COR-L47 (cell line): Measurements from ENCODE around the gene COL11A2.
"Not testable (repeated sequence)": the region's sequence is repeated elsewhere in the genome, so short reads cannot be mapped to it uniquely, and the experiment has no call there.

Source experiments
- DNase-seq: peaks from one replicate; lab custom pipeline; 2025; lab: John Stamatoyannopoulos, UW

Gene COL11A2

DNA sequence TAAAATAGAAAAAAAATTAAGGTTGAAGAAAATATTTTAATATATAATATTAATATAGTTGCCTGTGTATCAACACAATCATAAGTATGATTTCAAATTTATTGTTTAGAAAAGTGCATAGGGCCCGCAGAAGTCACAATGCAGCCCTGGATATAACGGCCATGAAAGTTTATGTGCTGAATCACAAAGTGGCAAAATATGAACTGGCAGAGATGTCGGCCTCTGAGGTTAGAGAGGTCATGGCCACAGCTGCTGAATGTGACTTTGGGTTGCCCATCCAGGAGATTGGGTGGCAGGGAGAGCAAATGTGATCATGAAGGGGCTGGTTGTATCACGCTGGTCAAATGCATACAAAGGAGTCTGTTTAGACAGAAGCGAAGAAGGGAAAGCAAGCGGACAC lies 35.7 kb downstream of the COL11A2 start:
- no peak for DNase-seq

GRCh38 chr6:33154349-33154748 lies 37.9 kb downstream of the COL11A2 start:
- no peak for DNase-seq

GRCh38 chr6:33151050-33151449 lies 41.2 kb downstream of the COL11A2 start:
- no peak for DNase-seq

DNA sequence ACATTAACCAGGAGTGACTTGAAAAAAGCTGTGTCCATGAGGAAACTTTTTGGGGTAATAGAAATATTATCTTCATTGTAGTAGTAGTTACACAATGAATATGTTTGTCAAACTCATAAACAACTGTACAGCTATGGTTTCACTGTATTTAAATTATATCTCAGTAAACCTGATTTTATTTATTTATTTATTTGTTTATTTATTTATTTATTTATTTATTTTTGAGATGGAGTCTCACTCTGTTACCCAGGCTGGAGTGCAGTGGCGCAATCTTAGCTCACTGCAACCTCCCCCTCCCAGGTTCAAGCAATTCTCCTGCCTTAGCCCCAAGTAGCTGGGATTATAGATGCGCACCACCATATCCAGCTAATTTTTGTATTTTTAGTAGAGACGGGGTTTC lies 41.7 kb downstream of the COL11A2 start:
- not testable (repeated sequence) for DNase-seq

- DNase-seq: no peak
Observed at GRCh38 chr6:33147807-33148666, 44.2 kb downstream of the COL11A2 start.

- DNase-seq: no peak
Observed at GRCh38 chr6:33144373-33144772, 47.9 kb downstream of the COL11A2 start.

DNA sequence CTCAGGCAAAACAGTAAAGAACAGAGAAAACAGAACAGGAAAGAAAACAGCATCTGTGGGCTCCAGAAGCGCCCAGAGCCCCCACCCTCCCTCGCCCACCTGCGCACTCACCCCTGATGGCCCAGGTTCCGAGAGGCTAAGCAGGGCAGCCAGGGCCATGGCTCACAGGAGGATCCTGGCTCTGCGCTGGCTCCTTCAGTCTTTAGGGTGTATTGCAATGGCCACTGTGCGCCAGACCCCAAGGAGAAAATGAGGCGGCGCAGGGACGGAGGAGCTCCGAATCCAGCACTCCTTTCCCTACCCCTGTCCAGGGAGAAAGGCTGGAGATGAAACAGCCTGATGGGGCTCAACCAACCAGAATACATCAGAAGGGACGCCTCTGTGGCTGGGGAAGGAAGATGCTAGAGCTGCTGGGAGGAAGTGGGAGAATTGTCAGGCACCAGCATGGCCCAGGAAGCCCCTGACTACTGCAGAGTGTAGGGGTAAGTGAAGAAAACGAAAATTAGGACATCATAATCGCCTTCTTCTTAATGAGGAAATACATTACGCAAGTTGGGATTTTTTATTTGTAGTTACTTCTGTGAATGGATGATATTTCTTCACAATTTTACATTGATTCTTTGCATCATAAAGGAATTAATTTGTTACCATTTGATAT lies 49.0 kb downstream of the COL11A2 start:
- DNase-seq: no peak

DNA sequence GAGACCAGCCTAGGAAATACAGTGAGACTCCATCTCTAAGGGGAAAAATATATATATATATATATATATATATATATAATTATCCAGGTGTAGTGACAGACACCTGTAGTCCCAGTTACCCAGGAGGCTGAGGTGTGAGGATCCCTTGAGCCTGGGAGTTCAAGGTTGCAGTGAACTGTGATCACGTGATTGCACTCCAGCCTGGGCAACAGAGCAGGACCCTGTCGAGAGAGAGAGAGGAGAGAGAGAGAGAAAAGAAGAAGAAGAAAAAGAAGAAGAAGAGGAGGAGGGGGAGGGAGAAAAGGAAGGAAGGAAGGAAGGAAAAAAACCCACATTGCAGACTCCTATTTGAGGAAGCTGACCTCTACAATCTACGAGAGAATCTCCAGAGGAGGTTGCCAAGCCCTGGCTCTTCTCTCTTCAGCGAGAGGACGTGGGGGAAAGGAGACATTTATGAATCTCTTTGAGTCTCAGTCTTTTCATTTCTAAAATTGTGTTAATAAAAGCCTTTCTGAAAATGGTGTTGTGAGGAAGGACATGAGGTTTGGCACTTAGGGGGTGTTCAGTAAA lies 49.7 kb downstream of the COL11A2 start:
- no peak for DNase-seq

GRCh38 chr6:33140556-33140955 lies 51.7 kb downstream of the COL11A2 start:
- DNase-seq: no peak

DNA sequence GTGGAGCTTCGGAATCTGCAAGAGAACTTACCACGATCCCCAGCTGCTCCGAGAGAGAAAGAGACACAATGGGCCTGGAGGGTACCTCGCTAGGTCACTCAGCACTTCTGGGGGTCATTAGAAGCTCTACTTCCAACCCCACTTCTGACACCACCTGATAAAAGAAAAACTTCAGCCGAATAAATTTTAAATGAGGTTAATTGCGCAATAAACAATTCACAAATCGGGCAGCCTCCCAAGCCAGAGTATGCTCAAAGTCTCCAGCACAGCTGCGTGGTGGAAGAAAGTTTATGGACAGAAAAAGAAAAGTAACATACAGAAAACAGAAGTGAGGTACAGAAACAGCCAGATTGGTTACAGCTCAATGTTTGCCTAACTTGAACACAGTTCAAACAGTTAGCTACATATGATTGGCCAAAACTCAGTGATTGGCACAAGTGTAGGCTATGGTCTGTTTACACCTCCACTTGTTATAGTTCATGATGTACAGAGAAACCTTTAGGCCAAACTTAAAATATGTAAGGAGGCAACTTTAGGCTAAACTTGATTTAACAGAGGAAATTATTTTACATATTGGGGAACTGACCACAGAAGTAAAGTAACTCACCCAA lies 52.6 kb downstream of the COL11A2 start:
- DNase-seq: no peak

DNA sequence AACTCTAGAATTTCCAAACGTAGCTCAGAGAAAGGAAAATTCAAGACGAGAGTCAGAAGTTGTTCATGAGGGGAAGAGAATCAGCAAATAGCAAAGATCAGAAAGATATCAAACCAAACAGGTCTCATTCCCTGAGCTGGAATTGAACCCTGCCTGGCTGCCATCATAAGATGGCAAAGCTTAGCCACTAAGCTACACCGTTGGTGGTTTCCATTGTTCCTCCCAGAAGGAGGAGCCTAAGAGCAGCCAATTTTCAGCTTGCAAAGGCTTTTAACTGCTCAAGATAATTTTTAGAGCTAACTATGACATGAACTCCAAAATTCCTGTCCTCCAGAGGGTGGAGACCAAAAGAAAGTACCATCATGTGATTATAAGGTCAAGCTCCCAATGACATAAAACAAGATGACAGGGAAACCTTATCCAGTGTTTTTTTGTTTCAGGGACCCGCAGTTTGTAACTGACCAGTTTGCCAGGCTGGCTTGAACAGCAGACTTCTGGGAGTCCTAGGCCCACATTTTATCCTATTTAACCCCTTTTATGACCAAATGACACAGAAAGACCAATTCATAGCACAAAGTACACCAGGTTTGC lies 55.9 kb downstream of the COL11A2 start:
- no peak for DNase-seq

DNA sequence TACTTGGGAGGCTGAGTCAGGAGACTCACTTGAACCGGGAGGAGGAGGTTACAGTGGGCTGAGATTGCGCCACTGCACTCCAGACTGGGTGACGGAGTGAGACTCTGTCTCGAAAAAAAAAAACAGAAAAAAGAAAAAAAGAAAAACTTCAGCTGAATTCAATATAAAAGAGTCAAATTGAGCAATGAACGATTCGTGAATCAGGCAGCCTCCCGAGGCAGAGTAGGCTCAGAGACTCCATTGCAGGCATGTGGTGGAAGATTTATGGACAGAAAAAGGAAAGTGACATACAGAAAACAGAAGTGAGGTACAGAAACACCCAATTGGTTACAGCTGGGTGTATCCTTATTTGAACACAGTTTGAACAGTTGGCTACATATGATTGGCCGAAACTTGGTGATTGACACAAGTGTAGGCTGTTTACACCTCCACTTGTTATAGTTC lies 60.2 kb downstream of the COL11A2 start:
- DNase-seq: no peak

- DNase-seq: no peak
Observed at GRCh38 chr6:33128318-33128717, 63.9 kb downstream of the COL11A2 start.

DNA sequence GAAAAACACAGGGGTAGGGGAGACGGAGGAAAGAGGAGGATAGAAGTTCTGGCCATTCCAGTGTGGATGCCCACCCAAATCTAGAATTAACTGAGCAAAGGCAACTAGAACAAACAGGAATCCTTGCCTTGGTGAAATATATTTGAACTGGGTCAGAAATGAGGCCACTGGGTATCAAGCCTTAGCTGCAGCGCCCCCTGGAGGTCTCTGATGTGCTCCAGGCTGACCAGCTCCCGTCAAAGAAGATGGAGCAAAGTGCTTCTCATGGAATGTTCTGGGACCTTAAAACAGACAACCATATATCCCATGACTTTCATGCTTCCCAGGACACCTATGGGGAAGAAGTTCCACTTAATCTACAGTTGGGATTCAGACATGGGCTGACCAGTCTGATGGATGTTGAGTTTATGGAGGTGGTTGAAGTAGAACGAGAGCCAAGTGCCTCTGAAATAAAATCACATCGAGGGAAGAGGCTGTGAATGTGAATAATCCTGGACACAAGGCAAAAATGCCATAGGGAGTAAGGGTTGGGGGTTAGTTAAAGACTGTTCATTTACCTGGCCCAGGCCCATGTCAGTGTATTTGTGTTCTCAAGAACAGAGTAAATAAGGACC lies 66.1 kb downstream of the COL11A2 start:
- DNase-seq: peak; percentile 25

DNA sequence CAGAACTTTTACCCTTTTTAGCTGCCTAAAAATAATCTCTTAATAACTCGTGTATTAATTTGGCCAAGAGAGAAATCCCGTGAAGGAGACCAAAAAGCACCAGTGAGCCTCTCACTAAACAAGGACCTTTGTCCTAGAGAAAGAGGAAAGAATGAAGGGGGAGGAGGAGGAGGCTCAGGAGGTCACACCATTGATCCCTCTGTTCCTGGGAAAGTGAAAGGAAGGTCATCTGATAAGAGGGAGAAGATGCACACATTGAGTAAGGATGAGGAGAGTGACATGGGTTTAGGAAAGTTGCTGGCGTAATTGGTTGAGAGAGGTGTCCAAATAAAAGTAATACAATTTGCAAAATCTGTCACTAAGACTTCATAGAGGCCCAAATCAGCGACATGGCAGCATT lies 67.3 kb downstream of the COL11A2 start:
- DNase-seq: no peak

DNA sequence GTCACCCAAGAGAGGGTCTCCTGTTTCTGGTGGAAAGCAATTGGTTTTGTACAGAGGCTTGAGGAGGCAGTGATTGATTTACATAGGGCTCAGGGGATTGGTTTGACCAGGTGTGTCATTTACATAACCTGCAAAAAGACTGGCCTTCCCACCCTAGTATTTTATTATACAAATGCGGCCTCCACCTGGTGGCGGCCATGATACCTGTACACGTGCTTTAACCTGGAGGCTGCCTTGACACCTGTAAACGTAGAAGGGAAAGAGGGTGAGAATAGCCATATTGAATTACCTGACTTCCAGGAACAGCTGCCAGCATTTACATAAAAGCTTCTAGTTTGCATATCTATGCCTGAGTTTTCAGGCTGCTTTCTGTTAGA lies 67.8 kb downstream of the COL11A2 start:
- no peak for DNase-seq

DNA sequence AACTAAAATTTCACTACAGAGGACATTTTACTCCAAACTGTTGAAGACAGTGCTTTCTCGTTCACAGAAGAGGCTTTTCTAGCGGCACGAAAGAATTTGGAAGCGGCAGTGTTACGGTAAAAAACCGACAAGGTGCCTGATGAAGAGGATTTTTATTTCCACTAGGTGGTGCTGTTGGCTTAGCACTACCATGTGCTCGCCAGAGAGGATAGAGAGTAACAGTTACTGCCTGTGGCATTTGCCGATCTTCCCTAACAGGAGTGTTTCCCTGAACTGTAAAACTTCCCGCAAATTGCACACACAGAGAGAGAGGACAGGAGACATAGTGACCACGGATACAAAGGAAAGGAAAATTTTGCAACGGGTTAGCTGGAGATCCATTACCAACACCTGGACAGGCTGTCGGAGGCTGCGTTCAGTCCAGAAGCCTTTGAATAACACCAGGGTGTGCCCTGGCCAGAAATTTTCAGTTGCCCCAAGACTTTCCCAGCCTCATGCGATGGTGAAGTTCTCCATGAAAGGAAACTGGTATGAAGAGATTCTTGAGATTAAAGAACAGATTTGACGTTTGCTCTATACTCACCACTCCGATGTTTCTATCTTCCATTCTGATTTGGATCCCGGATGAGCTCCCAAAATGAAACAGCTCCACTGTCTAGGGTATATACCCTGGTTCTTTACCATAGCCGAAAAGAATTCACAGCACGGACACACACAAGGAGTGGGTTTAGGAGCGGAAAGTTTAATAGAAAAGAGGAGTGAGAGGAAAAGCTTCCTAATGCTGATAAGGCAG lies 68.3 kb downstream of the COL11A2 start:
- DNase-seq: peak; percentile 21

DNA sequence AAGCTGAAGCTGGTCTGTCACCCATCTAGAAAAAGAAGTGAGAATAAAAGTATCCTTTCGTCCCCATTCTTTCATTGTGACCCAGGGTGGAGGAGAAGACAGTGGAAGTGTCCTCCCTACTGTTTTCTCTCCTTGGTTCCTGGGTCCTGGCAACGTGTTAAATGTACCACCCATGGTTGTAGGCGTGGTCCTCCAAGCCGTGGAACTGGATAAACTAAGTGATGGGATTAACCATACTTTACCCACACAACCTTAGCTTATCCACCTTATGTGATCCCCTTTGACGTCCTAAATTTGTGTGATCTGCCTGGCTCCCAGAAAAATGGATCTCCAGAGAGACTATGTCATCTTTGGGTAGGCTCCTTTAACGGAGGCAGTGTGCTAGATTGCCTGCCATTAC lies 69.1 kb downstream of the COL11A2 start:
- DNase-seq: no peak

- no peak for DNase-seq
Observed at GRCh38 chr6:33120001-33120400, 72.3 kb downstream of the COL11A2 start.

DNA sequence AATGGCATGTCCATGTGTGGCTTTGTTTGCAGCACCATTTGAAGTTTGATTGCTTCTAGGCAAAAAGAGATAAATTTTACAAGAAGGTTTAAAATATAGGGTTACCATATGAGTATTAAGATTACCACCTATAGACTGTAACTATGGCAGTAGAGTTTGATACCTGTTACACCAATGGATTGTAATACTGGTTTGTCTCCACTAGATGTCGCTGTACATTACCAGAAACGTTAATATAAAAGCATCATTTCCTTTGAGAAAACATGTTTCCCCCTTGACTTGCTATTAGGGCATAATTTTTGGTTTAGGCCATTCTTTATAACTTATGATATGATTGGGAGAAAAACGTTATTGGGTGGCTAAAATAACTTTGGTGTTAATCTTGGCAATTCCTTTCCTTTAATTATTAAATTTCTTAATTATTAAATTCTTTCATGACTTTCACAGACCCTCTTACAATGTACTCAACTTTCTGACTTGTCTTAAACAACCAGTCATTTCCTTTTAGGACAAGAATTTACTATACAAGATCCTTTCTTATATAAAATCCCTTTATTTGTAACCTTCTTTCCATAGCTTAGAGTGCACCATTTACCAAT lies 73.6 kb downstream of the COL11A2 start:
- no peak for DNase-seq

DNA sequence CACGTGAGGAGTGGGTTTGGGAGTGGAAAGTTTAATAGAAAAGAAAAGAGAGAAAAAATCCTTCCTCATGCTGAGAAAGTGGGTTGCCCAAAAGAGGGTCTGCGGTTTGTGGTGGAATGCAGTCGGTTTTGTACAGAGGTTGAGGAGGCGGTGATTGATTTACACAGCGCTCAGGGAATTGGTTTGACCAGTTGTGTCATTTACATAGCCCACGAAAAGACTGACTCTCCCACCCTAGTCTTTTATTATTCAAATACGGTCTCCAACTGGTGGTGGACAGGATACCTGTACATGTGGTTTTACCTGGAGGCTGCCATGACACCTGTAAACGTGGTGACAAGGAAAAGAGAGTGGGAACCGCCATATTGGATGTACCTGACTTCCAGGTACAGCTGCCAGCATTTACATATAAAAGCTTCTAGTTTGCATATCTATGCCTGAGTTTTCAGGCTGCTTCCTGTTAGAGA lies 74.4 kb downstream of the COL11A2 start:
- no peak for DNase-seq
